ENCODE results near the gene RASSF1. TPM values are rescaled to one million over a fixed set of nuclear protein-coding genes. Genes with fewer than 3 reads are reported as not detected.

The RASSF1 gene
- total RNA-seq, 1 experiment from 2014 or later: 20.0 TPM

DNA sequence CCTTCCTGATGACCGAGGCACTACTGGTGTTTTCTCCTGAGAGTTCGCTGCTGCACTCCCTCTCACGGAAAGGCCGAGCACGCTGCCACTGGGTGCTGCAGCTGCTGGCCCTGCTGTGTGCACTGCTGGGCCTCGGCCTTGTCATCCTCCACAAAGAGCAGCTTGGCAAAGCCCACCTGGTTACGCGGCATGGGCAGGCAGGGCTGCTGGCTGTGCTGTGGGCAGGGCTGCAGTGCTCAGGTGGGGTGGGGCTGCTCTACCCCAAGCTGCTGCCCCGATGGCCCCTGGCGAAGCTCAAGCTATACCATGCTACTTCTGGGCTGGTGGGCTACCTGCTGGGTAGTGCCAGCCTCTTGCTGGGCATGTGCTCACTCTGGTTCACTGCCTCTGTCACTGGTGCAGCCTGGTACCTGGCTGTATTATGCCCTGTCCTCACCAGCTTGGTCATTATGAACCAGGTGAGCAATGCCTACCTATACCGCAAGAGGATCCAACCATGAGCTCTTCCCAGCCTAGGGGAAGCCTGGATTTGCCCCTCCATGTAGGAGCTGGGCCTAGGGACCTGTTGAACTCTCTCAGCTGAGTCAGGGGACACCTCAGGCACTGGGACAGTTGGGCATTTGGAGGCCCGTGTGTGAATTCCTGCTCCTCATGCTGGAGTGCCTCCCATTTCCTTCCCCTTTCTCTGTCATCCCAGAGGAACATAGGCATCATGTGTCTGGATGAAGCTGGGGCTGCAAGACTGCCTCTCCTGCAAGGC lies 12.8 kb upstream of the RASSF1 start:
- intact Hi-C loops (cut with micrococcal nuclease): loop anchor here (5.0 kb wide), 2 partner anchors 259 to 1034 kb away; partner anchors contain the start of genes CISH and MANF
- no peak overlapping the region for H3K9ac ChIP-seq (ENCODE audit: low read length)

DNA sequence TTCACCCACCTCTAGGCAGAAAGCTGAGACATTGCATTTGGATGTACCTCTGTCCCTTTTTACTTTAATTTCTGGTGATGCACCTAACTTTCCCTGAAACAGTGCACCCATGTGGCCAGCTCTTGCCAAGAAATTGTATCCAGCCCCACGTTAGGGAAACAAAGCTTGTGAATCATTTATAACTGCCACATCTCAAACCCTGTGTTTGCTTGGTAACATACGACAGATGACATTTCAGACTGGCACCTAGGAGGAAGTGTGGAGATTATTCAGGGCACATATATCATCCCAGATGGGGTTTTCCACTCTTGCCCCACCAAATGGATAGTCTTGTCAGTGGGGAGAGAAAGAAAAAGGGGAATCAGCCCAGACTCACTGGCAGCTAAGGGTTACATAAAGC lies 12.1 kb upstream of the RASSF1 start:
- Histone ChIP-seq H3K27ac (ENCODE audit: low read length) (peak overlapping the region; percentile 27; the same call in 1 of the 2 replicates), H3K36me3 (ENCODE audit: low read depth, low read length) (peaks cover 34% of the 10 kb centered on the region), H4K20me1 (ENCODE audit: low read length) (peaks cover 27% of the 10 kb centered on the region), H3K4me1 (ENCODE audit: insufficient read depth, low read length) (peaks cover 56% of the 10 kb centered on the region), H2AFZ (ENCODE audit: low read length) (no peak overlapping the region), H3K79me2 (ENCODE audit: low read length) (peaks cover 80% of the 10 kb centered on the region), H3K4me3 (ENCODE audit: low read length) (no peak overlapping the region), H3K27me3 (ENCODE audit: low read length) (no peaks in the 10 kb centered on the region), H3K9ac (ENCODE audit: low read length) (no peak overlapping the region), H3K4me2 (ENCODE audit: low read length) (no peak overlapping the region; the same call in 1 of the 2 replicates), H3F3A (ENCODE audit: low read length, unreplicated experiment) (no peaks in the 10 kb centered on the region), H3K9me2 (replicated peaks; ENCODE audit: low read length) (no peaks in the 10 kb centered on the region), H3K9me3 (ENCODE audit: low read length) (no peaks in the 10 kb centered on the region)
- CTCF ChIA-PET: interaction anchor here (0.6 to 1.1 kb wide), 3 partner anchors 9 to 260 kb away, joined by 3 to 4 read pairs (median 4); no protein-coding TSS in a partner anchor
- no peak for TF ChIP-seq EZH2 (IDR thresholded peaks at IDR 0.05; ENCODE audit: low read length, unreplicated experiment)
- TF ChIP-seq, protein P1, sequence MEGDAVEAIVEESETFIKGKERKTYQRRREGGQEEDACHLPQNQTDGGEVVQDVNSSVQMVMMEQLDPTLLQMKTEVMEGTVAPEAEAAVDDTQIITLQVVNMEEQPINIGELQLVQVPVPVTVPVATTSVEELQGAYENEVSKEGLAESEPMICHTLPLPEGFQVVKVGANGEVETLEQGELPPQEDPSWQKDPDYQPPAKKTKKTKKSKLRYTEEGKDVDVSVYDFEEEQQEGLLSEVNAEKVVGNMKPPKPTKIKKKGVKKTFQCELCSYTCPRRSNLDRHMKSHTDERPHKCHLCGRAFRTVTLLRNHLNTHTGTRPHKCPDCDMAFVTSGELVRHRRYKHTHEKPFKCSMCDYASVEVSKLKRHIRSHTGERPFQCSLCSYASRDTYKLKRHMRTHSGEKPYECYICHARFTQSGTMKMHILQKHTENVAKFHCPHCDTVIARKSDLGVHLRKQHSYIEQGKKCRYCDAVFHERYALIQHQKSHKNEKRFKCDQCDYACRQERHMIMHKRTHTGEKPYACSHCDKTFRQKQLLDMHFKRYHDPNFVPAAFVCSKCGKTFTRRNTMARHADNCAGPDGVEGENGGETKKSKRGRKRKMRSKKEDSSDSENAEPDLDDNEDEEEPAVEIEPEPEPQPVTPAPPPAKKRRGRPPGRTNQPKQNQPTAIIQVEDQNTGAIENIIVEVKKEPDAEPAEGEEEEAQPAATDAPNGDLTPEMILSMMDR (conservative IDR thresholded peaks at IDR 0.05; ENCODE audit: low read depth, low read length): peak; percentile 67
- POLR2A ChIA-PET (ENCODE audit: unreplicated experiment): interaction anchor here (0.6 kb wide), 1 partner anchor 1259 kb away, joined by 3 read pairs; the partner anchor contains the start of gene QRICH1
- DNase-seq: peak; percentile 80
- BruUV-seq (replicated peaks): no TSS peak
- peak; percentile 6 for ATAC-seq
- intact Hi-C loops (cut with micrococcal nuclease): loop anchor here (5.0 kb wide), 2 partner anchors 260 to 1035 kb away; partner anchors contain the start of genes CISH and MANF

More for the DNA sequence above, 12.8 kb upstream of the RASSF1 start:
- Histone ChIP-seq H3K4me3 (ENCODE audit: low read length) (no peak overlapping the region), H2AFZ (ENCODE audit: low read length) (no peak overlapping the region), H3K27me3 (ENCODE audit: low read length) (no peaks in the 10 kb centered on the region), H4K20me1 (ENCODE audit: low read length) (peaks cover 33% of the 10 kb centered on the region), H3K9me3 (ENCODE audit: low read length) (no peaks in the 10 kb centered on the region), H3F3A (ENCODE audit: low read length, unreplicated experiment) (no peaks in the 10 kb centered on the region), H3K36me3 (ENCODE audit: low read depth, low read length) (peaks cover 34% of the 10 kb centered on the region), H3K27ac (ENCODE audit: low read length) (peak overlapping the region; percentile 27; the same call in 1 of the 2 replicates), H3K79me2 (ENCODE audit: low read length) (peaks cover 86% of the 10 kb centered on the region), H3K4me1 (ENCODE audit: insufficient read depth, low read length) (peaks cover 59% of the 10 kb centered on the region), H3K9me2 (replicated peaks; ENCODE audit: low read length) (no peaks in the 10 kb centered on the region), H3K4me2 (ENCODE audit: low read length) (no peak overlapping the region; the same call in 1 of the 2 replicates)
- DNase-seq (no peak), ATAC-seq (no peak)
- no TSS peak for BruUV-seq (replicated peaks)
- no peak for TF ChIP-seq EZH2 (IDR thresholded peaks at IDR 0.05; ENCODE audit: low read length, unreplicated experiment)
- TF ChIP-seq, protein P1 (conservative IDR thresholded peaks at IDR 0.05; ENCODE audit: low read depth, low read length): no peak
- TF ChIP-seq EZH2phosphoT487 (IDR thresholded peaks at IDR 0.05; ENCODE audit: borderline replicate concordance, low read length): no peak
- CTCF ChIA-PET: interaction anchor here (1.1 kb wide), 2 partner anchors 10 to 32 kb away, joined by 3 to 4 read pairs; no protein-coding TSS in a partner anchor
- POLR2A ChIA-PET (ENCODE audit: unreplicated experiment): interaction anchor here (0.7 kb wide), 1 partner anchor 190 kb away, joined by 3 read pairs; no protein-coding TSS in a partner anchor

Data from PC-3 (cell line).